ENCODE measurements around the gene FBXO41. TPM values are rescaled to one million over a fixed set of nuclear protein-coding genes. Genes with fewer than 3 reads are reported as not detected.
A peak's percentile ranks its signal among the peaks of the same experiment; 100 is the strongest.

FBXO41 gene
- total RNA-seq, 4 donors from 2014 or later, result 0.29 to 5.6 (median 1.6) TPM

- Histone ChIP-seq H3K9me3 (no peaks in the 10 kb centered on the region), H3K4me3 (no peak overlapping the region), H3K27me3 (peaks cover 0 to 5% of the 10 kb centered on the region in 2 donors), H3K27ac (no peak overlapping the region), H3K36me3 (no peaks in the 10 kb centered on the region), H3K4me1 (peaks cover 0 to 9% of the 10 kb centered on the region in 2 donors)
- no peak for DNase-seq
- no peak for TF ChIP-seq CTCF (IDR thresholded peaks at IDR 0.05)
- TF ChIP-seq POLR2A (IDR thresholded peaks at IDR 0.05), result no peak
- intact Hi-C loops (cut with DNase I; ENCODE audit: low total_unique reads), result no loop called here
Observed at GRCh38 chr2:73286134-73286655, 1.9 kb upstream of the FBXO41 start.

DNA sequence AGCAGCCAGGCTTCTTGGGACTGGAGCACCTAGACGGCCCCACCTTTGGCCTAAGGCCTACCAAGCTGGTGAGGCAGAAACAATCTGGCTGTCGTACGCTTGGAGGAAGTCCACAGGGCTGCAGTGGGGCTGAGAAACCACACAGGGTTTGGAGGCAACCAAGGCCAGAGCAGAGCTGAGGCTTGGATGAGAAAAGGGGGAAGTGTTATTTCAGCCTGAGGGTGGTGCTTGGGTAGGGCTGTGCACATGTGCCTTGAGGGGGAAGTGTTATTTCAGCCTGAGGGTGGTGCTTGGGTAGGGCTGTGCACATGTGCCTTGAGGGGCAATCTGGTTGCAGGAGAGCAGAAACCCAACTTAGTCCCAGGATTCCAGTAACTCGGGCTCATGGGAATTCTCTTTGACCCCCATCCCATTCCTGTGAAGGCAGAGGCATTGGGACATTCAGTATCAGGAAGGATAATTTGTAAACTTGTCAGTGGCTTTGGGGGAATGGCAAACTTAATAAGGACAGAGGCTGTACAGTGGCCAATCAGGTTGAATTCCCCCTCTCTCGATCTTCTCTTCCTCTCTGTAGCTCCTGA lies 971 bp upstream of the FBXO41 start:
- no peak for DNase-seq
- Histone ChIP-seq H3K4me1 (peaks cover 0 to 5% of the 10 kb centered on the region in 2 donors), H3K9me3 (no peaks in the 10 kb centered on the region), H3K4me3 (no peak overlapping the region), H3K36me3 (no peaks in the 10 kb centered on the region), H3K27ac (no peak overlapping the region), H3K27me3 (no peaks in the 10 kb centered on the region)
- no peak for TF ChIP-seq POLR2A (IDR thresholded peaks at IDR 0.05)
- no peak for TF ChIP-seq CTCF (IDR thresholded peaks at IDR 0.05)
- intact Hi-C loops (cut with DNase I; ENCODE audit: low total_unique reads), result no loop called here

- Histone ChIP-seq H3K9me3 (no peaks in the 10 kb centered on the region), H3K36me3 (no peaks in the 10 kb centered on the region), H3K27ac (no peak overlapping the region), H3K4me1 (peaks cover 0 to 5% of the 10 kb centered on the region in 2 donors), H3K27me3 (no peaks in the 10 kb centered on the region), H3K4me3 (peak overlapping the region; percentile 37 to 62)
- no peak for DNase-seq
- intact Hi-C loops (cut with DNase I; ENCODE audit: low total_unique reads), result no loop called here
- TF ChIP-seq CTCF (IDR thresholded peaks at IDR 0.05) (no peak), POLR2A (IDR thresholded peaks at IDR 0.05) (no peak)
Observed at GRCh38 chr2:73283545-73284295, 558 bp downstream of the FBXO41 start.

GRCh38 chr2:73282924-73283544 lies 1.2 kb downstream of the FBXO41 start:
- DNase-seq, result no peak
- H3K4me1 ChIP-seq, result peaks cover 0 to 5% of the 10 kb centered on the region in 2 donors
- no peaks in the 10 kb centered on the region for H3K36me3 ChIP-seq
- no peak overlapping the region for H3K27ac ChIP-seq
- H3K4me3 ChIP-seq, result peak overlapping the region in 1 of 2 donors; percentile 62
- TF ChIP-seq CTCF (IDR thresholded peaks at IDR 0.05), result no peak
- no peak for TF ChIP-seq POLR2A (IDR thresholded peaks at IDR 0.05)
- no peaks in the 10 kb centered on the region for H3K27me3 ChIP-seq
- H3K9me3 ChIP-seq, result no peaks in the 10 kb centered on the region
- intact Hi-C loops (cut with DNase I; ENCODE audit: low total_unique reads), result no loop called here

DNA sequence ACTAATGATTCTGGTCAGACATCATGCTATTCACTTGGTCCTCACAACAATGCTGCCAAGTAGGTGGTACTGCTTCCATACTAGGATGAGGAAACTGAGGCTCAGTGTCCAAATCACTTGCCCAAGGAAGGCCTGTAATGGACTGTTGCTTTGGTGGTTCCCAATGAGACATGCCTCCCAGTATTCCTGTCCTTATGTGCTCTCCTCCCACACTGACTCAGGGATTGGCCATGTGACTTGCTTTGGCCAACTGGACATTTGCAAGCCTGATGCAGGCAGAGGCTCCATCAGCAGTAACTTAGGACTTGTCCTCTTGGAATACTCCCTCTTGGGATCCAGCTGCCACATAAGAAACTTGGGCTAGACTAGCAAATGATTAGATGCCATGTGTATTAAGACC lies 3.0 kb downstream of the FBXO41 start:
- no peak for TF ChIP-seq CTCF (IDR thresholded peaks at IDR 0.05)
- TF ChIP-seq POLR2A (IDR thresholded peaks at IDR 0.05), result no peak
- no peak for DNase-seq
- Histone ChIP-seq H3K4me3 (no peak overlapping the region), H3K36me3 (no peaks in the 10 kb centered on the region), H3K9me3 (no peaks in the 10 kb centered on the region), H3K4me1 (peaks cover 0 to 5% of the 10 kb centered on the region in 2 donors), H3K27me3 (no peaks in the 10 kb centered on the region), H3K27ac (no peak overlapping the region)
- intact Hi-C loops (cut with DNase I; ENCODE audit: low total_unique reads), result no loop called here
